Measurements from ENCODE around the gene TOPBP1. TPM values are rescaled to one million over a fixed set of nuclear protein-coding genes. Genes with fewer than 3 reads are reported as not detected.

TOPBP1 gene
- total RNA-seq, 4 donors from 2014 or later = 11.8 to 21.1 (median 16.9) TPM

DNA sequence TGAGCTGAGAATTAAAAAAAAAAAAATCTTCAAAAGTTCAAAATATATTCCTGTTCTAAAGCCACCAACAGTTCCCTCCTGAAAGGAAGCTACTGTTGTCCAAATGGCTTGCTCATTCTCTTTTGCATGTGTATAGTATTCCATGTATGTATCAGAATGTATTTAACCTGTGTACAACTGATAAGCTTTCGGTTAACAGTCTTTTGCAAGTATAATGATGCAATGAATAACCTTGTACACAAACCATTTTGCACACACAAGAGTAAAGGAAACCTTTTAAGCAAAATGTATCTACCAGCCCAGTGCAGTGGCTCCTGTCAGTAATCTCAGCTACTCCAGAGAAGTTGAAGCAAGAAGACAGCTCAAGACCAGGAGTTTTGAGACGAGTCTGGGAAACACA, 32.6 kb downstream of the TOPBP1 start:
- ATAC-seq = no peak
- in situ Hi-C loops (cut with MboI; ENCODE audit: low sequenced_read_pairs in 4 of 4) = no loop called here
- TF ChIP-seq, protein P1, sequence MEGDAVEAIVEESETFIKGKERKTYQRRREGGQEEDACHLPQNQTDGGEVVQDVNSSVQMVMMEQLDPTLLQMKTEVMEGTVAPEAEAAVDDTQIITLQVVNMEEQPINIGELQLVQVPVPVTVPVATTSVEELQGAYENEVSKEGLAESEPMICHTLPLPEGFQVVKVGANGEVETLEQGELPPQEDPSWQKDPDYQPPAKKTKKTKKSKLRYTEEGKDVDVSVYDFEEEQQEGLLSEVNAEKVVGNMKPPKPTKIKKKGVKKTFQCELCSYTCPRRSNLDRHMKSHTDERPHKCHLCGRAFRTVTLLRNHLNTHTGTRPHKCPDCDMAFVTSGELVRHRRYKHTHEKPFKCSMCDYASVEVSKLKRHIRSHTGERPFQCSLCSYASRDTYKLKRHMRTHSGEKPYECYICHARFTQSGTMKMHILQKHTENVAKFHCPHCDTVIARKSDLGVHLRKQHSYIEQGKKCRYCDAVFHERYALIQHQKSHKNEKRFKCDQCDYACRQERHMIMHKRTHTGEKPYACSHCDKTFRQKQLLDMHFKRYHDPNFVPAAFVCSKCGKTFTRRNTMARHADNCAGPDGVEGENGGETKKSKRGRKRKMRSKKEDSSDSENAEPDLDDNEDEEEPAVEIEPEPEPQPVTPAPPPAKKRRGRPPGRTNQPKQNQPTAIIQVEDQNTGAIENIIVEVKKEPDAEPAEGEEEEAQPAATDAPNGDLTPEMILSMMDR (IDR thresholded peaks at IDR 0.05 in 4 of 5, conservative IDR thresholded peaks at IDR 0.05 in 1 of 5) = no peak
- no peak for TF ChIP-seq POLR2A (IDR thresholded peaks at IDR 0.05)
- Histone ChIP-seq H3K9me3 (no peaks in the 10 kb centered on the region), H3K27me3 (no peaks in the 10 kb centered on the region), H3K4me3 (no peak overlapping the region), H3K36me3 (peaks cover 0 to 26% of the 10 kb centered on the region in 2 donors), H3K27ac (no peak overlapping the region), H3K4me1 (no peaks in the 10 kb centered on the region)
- no peak for DNase-seq
- intact Hi-C loops (cut with DNase I; ENCODE audit: low total_unique reads) = no loop called here

DNA sequence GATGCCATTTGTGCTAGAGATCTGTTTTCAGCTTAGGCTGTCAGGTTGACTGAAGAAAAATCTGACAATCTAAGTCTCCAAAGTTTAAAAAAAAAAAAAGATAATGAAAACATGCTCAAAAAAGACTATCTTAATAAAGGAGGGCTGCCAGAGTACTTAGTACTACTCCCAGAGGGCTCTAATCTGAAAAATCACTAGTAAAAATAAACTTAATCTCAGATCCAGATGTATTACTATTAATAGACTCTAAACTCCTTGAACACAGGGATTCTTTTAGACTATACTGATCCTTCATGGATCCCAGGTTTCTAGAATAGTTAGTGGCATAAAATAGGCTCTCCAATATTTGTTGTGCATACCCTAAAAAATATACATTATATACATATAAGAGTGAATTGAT, 34.0 kb downstream of the TOPBP1 start:
- no peaks in the 10 kb centered on the region for H3K27me3 ChIP-seq
- ATAC-seq = no peak
- intact Hi-C loops (cut with DNase I; ENCODE audit: low total_unique reads) = no loop called here
- H3K9me3 ChIP-seq = no peaks in the 10 kb centered on the region
- H3K4me1 ChIP-seq = no peaks in the 10 kb centered on the region
- no peak for DNase-seq
- in situ Hi-C loops (cut with MboI; ENCODE audit: low sequenced_read_pairs in 4 of 4) = no loop called here
- H3K27ac ChIP-seq = no peak overlapping the region
- peaks cover 0 to 32% of the 10 kb centered on the region in 2 donors for H3K36me3 ChIP-seq
- TF ChIP-seq POLR2A (IDR thresholded peaks at IDR 0.05) = no peak
- TF ChIP-seq, protein P1 (IDR thresholded peaks at IDR 0.05 in 4 of 5, conservative IDR thresholded peaks at IDR 0.05 in 1 of 5) = no peak
- H3K4me3 ChIP-seq = no peak overlapping the region

DNA sequence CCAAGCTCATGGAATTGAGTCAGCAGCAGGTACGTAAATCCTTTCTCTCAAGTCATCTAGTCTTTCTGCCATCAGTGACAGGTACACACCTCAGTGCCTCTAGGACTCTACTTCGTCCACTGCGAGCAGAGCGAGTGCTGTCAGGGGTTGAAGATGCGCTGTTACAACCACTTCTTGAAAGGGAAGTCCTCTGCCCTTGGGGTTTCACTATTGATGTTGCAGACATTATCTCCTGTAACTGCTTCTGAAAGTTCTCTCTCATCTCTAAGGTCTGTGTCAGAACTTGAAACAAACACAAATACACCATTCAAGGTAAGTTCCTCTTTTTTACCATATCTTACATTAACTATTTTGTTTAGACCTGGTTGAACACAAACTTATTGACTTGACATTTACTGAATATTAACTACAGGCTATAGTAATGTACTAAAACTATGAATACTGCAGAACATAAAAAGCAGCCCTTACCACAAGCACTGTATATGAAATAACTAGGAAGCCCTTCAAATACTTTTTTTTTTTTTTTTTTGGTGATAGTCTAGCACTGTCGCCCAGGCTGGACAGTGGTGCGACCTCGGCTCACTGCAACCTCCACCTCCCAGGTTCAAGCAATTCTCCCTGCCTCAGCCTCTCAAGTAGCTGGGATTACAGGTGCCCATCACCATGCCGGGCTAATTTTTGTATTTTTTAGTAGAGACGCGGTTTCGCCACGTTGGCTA, 41.5 kb downstream of the TOPBP1 start:
- Histone ChIP-seq H3K27me3 (no peaks in the 10 kb centered on the region), H3K27ac (no peak overlapping the region), H3K9me3 (no peaks in the 10 kb centered on the region), H3K36me3 (peaks cover 0 to 63% of the 10 kb centered on the region in 2 donors), H3K4me1 (no peaks in the 10 kb centered on the region), H3K4me3 (no peak overlapping the region)
- intact Hi-C loops (cut with DNase I; ENCODE audit: low total_unique reads) = no loop called here
- ATAC-seq (no peak), DNase-seq (no peak)
- in situ Hi-C loops (cut with MboI; ENCODE audit: low sequenced_read_pairs in 4 of 4) = loop anchor here in 1 of 4 donors (25.0 kb wide), 1 partner anchor 1108 kb away; no protein-coding TSS in a partner anchor
- TF ChIP-seq, protein P1 (IDR thresholded peaks at IDR 0.05 in 4 of 5, conservative IDR thresholded peaks at IDR 0.05 in 1 of 5) = no peak
- TF ChIP-seq POLR2A (IDR thresholded peaks at IDR 0.05) = no peak

DNA sequence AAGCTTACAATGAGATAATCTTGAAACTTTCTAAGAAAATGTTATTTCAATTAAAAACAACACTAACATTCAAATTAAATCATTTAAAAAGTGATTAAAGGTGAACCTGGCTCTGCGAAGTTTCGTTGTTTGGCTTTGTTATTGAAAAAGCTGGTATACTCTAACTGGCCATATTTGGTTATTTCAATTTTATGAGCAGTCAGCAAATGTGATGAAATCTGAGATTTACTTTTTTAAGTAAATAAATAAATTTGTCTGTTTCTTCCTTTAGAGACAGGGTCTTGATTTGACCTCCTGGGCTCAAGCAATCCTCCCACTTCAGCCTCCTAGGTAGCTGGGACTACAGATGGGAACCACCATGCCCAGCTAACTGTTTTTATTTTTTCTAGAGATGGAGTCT, 50.2 kb downstream of the TOPBP1 start:
- peaks cover 0 to 47% of the 10 kb centered on the region in 2 donors for H3K36me3 ChIP-seq
- no peaks in the 10 kb centered on the region for H3K9me3 ChIP-seq
- no peak overlapping the region for H3K4me3 ChIP-seq
- DNase-seq (no peak), ATAC-seq (no peak)
- intact Hi-C loops (cut with DNase I; ENCODE audit: low total_unique reads) = no loop called here
- H3K4me1 ChIP-seq = no peaks in the 10 kb centered on the region
- no peaks in the 10 kb centered on the region for H3K27me3 ChIP-seq
- no peak for TF ChIP-seq POLR2A (IDR thresholded peaks at IDR 0.05)
- TF ChIP-seq, protein P1 (IDR thresholded peaks at IDR 0.05 in 4 of 5, conservative IDR thresholded peaks at IDR 0.05 in 1 of 5) = no peak
- no peak overlapping the region for H3K27ac ChIP-seq
- in situ Hi-C loops (cut with MboI; ENCODE audit: low sequenced_read_pairs in 4 of 4) = loop anchor here in 1 of 4 donors (25.0 kb wide), 1 partner anchor 1099 kb away; no protein-coding TSS in a partner anchor

Measured in gastrocnemius medialis (tissue), 4 donors.